Spinal cord (tissue), 10 donors: ENCODE results near the gene ACSM6. TPM values are rescaled to one million over a fixed set of nuclear protein-coding genes. Genes with fewer than 3 reads are reported as not detected.

Source experiments
- DNase-seq, 6 donors: peaks; one replicate each; pipeline versions ENCODE4 v3.0.0 to v3.0.0-alpha.2; 2013 to 2015; ENCODE audit warnings: low spot score in 6 of 6, low read depth in 4 of 6
- H3K27ac ChIP-seq: one replicate; pipeline ENCODE4 v1.5.1; 2013; ENCODE audit warnings: low read depth, low read length, control low read depth
- H3K27me3 ChIP-seq: one replicate; pipeline ENCODE4 v1.6.1; 2013; ENCODE audit warnings: low read length; ENCODE audit not compliant: control insufficient read depth, insufficient read depth
- H3K36me3 ChIP-seq: one replicate; pipeline ENCODE4 v1.6.1; 2013; ENCODE audit warnings: low read length; ENCODE audit not compliant: control insufficient read depth, insufficient read depth
- H3K4me1 ChIP-seq: one replicate; pipeline ENCODE4 v1.6.1; 2013; ENCODE audit warnings: low read length; ENCODE audit not compliant: control insufficient read depth, insufficient read depth
- H3K4me3 ChIP-seq: one replicate; pipeline ENCODE4 v1.5.1; 2013; ENCODE audit warnings: low read depth, low read length, control low read depth
- H3K9me3 ChIP-seq: one replicate; pipeline ENCODE4 v1.6.1; 2013; ENCODE audit warnings: low read length; ENCODE audit not compliant: control insufficient read depth, insufficient read depth
- WGBS: methylation state at CpG from one replicate; pipeline ENCODE4 v1.1.5; 2013; ENCODE audit warnings: missing lambda C conversion rate; ENCODE audit not compliant: insufficient coverage; 5-methylcytosine and 5-hydroxymethylcytosine counted together
- polyA plus RNA-seq, 2 donors: library from polyadenylated mRNA; unstranded; fragments of 120-200 nt; gene quantifications; one replicate each; pipeline ENCODE4 v1.2.1, GENCODE V29; 2013; ENCODE audit not compliant: insufficient read length in 2 of 2
- small RNA-seq: library from RNA; depleted of rRNA; stranded (forward); fragments of <200 nt; gene quantifications from one replicate; pipeline ENCODE3, GENCODE V24; 2014; ENCODE audit warnings: low replicate concordance
- total RNA-seq, 2 donors: library from RNA; depleted of rRNA in 1 of 2; stranded (reverse); fragments of 120-200 nt in 1 of 2; fragments of >200 nt in 1 of 2; gene quantifications; one replicate each; pipeline versions ENCODE4 v1.2.3 to v1.2.4, GENCODE V29; 2013 to 2014
- donor health status: healthy.

ACSM6 gene
- total and polyA plus RNA-seq, 4 donors = 0.14 to 0.15 TPM; not detected in 2

DNA sequence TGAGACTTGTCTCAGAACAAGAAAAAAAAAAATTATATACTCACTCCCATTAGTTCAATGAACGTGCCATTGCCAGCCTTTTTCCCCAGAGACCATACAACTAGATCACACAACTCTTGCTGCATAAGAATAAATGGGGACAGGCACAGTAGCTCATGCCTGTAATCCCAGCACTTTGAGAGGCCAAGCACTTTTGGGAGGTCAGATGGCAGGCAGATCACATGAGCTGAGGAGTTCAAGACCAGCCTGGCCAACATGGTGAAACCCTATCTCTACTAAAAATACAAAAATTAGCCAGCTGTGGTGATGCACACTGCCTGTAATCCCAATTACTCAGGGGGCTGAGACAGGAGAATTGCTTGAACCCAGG lies 83.1 kb downstream of the ACSM6 start:
- Histone ChIP-seq H3K4me1 (no peaks in the 10 kb centered on the region), H3K9me3 (no peaks in the 10 kb centered on the region), H3K27me3 (no peaks in the 10 kb centered on the region), H3K27ac (no peak overlapping the region), H3K4me3 (no peak overlapping the region), H3K36me3 (no peaks in the 10 kb centered on the region)
- DNase-seq = no peak
- no CpG with 5 or more reads among the region's 1 CpG for WGBS

GRCh38 chr10:95277614-95278013 lies 83.6 kb downstream of the ACSM6 start:
- WGBS = 100% methylated on average over 1 of the region's 3 CpGs
- Histone ChIP-seq H3K9me3 (no peaks in the 10 kb centered on the region), H3K27ac (no peak overlapping the region), H3K4me1 (no peaks in the 10 kb centered on the region), H3K36me3 (no peaks in the 10 kb centered on the region), H3K27me3 (no peaks in the 10 kb centered on the region), H3K4me3 (no peak overlapping the region)
- DNase-seq = no peak

Small RNAs within 50 kb of the gene (small RNA-seq; reads per million reads assigned to genes)
- gene AL157834.3 = not detected

Other genes with a start within 250 kb of the ACSM6 start
- gene CYP2C8, start 124.7 kb upstream of the ACSM6 start, total RNA-seq = 1 to 10 TPM; 1.8 to 2.6 TPM
- gene CYP2C8, start 124.7 kb upstream of the ACSM6 start, polyA plus RNA-seq = 1 to 10 TPM; 6.1 to 7.0 TPM
- 1 to 10 TPM; 8.5 to 9.6 TPM for gene PDLIM1, start 96.8 kb downstream of the ACSM6 start, total RNA-seq
- gene PDLIM1, start 96.8 kb downstream of the ACSM6 start, polyA plus RNA-seq = 10 to 100 TPM; 31.2 to 33.0 TPM